Liver (tissue), 9 donors: Measurements from ENCODE around the gene ENAH. TPM values are rescaled to one million over a fixed set of nuclear protein-coding genes. Genes with fewer than 3 reads are reported as not detected.

Experiments
- DNase-seq: peaks from one replicate; pipeline ENCODE4 v3.0.0-alpha.2; 2017; ENCODE audit warnings: low spot score
- H3K27ac ChIP-seq, 2 donors: one replicate each; pipeline ENCODE4 v1.7.0; 2013; ENCODE audit warnings: inconsistent platforms in 2 of 2, low read length in 2 of 2, control low read depth in 1 of 2, low read depth in 1 of 2, mild to moderate bottlenecking in 1 of 2
- H3K27me3 ChIP-seq, 4 donors: one replicate each; pipeline versions ENCODE4 v1.6.1 to v1.7.0; 2013; ENCODE audit warnings: low read length in 3 of 4, inconsistent platforms in 1 of 4, mild to moderate bottlenecking in 1 of 4, moderate library complexity in 1 of 4; ENCODE audit not compliant: control insufficient read depth in 4 of 4, insufficient read depth in 4 of 4
- H3K36me3 ChIP-seq, 4 donors: one replicate each; pipeline versions ENCODE4 v1.6.1 to v1.7.0; 2013; ENCODE audit warnings: low read length in 3 of 4, mild to moderate bottlenecking in 3 of 4, low read depth in 1 of 4, moderate library complexity in 1 of 4; ENCODE audit not compliant: control insufficient read depth in 4 of 4, insufficient read depth in 3 of 4
- H3K4me1 ChIP-seq, 4 donors: one replicate each; pipeline versions ENCODE4 v1.6.1 to v1.7.0; 2013; ENCODE audit warnings: low read length in 3 of 4, mild to moderate bottlenecking in 3 of 4, moderate library complexity in 1 of 4; ENCODE audit not compliant: control insufficient read depth in 4 of 4, insufficient read depth in 4 of 4
- H3K4me3 ChIP-seq, 3 donors: one replicate each; pipeline versions ENCODE4 v1.6.1 to v1.7.0; 2013; ENCODE audit warnings: low read length in 3 of 3, control low read depth in 1 of 3, low read depth in 1 of 3, mild to moderate bottlenecking in 1 of 3
- H3K9ac ChIP-seq, 2 donors: one replicate each; pipeline ENCODE4 v1.7.0; 2013; ENCODE audit warnings: low read length in 2 of 2, mild to moderate bottlenecking in 2 of 2, moderate library complexity in 2 of 2, control low read depth in 1 of 2, low read depth in 1 of 2
- H3K9me3 ChIP-seq, 4 donors: one replicate each; pipeline versions ENCODE4 v1.6.1 to v1.7.0; 2013; ENCODE audit warnings: low read length in 3 of 4; ENCODE audit not compliant: control insufficient read depth in 4 of 4
- ATF3 ChIP-seq: IDR thresholded peaks from 2 replicates; pipeline ENCODE4 v1.6.1; 2016; ENCODE audit warnings: antibody characterized with exemption
- CTCF ChIP-seq: fragments of 150-350 bp; IDR thresholded peaks from 2 replicates; pipeline ENCODE4 v1.5.1; 2017; ENCODE audit warnings: improper control_type of control experiment, low read depth, low read length; ENCODE audit not compliant: missing input control
- EGR1 ChIP-seq, 2 donors: IDR thresholded peaks; 2 replicates each; pipeline ENCODE4 v1.6.1; 2016 to 2018; ENCODE audit warnings: antibody characterized with exemption in 2 of 2, low read depth in 2 of 2
- FOXA1 ChIP-seq: IDR thresholded peaks from 2 replicates; pipeline ENCODE4 v1.6.1; 2016; ENCODE audit warnings: antibody characterized with exemption
- FOXA2 ChIP-seq: IDR thresholded peaks from 2 replicates; pipeline ENCODE4 v1.6.1; 2016; ENCODE audit warnings: antibody characterized with exemption
- GABPA ChIP-seq, 2 donors: IDR thresholded peaks in 1 of 2; conservative IDR thresholded peaks in 1 of 2; 2 replicates each; pipeline ENCODE4 v1.6.1; 2016; ENCODE audit warnings: antibody characterized with exemption in 2 of 2, mild to moderate bottlenecking in 1 of 2, moderate library complexity in 1 of 2
- HNF4A ChIP-seq, 2 donors: conservative IDR thresholded peaks; 2 replicates each; pipeline ENCODE4 v1.6.1; 2016; ENCODE audit warnings: antibody characterized with exemption in 2 of 2, mild to moderate bottlenecking in 2 of 2
- HNF4G ChIP-seq: IDR thresholded peaks from 2 replicates; pipeline ENCODE4 v1.6.1; 2016; ENCODE audit warnings: antibody characterized with exemption
- JUND ChIP-seq, 2 donors: IDR thresholded peaks; 2 replicates each; pipeline ENCODE4 v1.6.1; 2016; ENCODE audit warnings: antibody characterized with exemption in 2 of 2
- MAX ChIP-seq: IDR thresholded peaks from 2 replicates; pipeline ENCODE4 v1.6.1; 2016; ENCODE audit warnings: antibody characterized with exemption
- NR2F2 ChIP-seq: IDR thresholded peaks from 2 replicates; pipeline ENCODE4 v1.6.1; 2016; ENCODE audit warnings: antibody characterized with exemption
- RAD21 ChIP-seq, 2 donors: IDR thresholded peaks; 2 replicates each; pipeline ENCODE4 v1.6.1; 2016; ENCODE audit warnings: antibody characterized with exemption in 2 of 2, mild to moderate bottlenecking in 2 of 2
- REST ChIP-seq: IDR thresholded peaks from 2 replicates; pipeline ENCODE4 v1.6.1; 2016; ENCODE audit warnings: antibody characterized with exemption, mild to moderate bottlenecking
- RXRA ChIP-seq, 2 donors: IDR thresholded peaks; 2 replicates each; pipeline ENCODE4 v1.6.1; 2017 to 2018; ENCODE audit warnings: antibody characterized with exemption in 2 of 2, mild to moderate bottlenecking in 1 of 2
- TAF1 ChIP-seq: conservative IDR thresholded peaks from 2 replicates; pipeline ENCODE4 v1.6.1; 2016; ENCODE audit warnings: antibody characterized with exemption, mild to moderate bottlenecking
- YY1 ChIP-seq: IDR thresholded peaks from 2 replicates; pipeline ENCODE4 v1.6.1; 2016; ENCODE audit warnings: antibody characterized with exemption, mild to moderate bottlenecking
- WGBS: extraction: QIAGEN DNeasy Blood & Tissue Kit; methylation state at CpG from one replicate; pipeline ENCODE4 v1.1.7; 2013; 5-methylcytosine and 5-hydroxymethylcytosine counted together
- polyA plus RNA-seq, 2 donors: library from polyadenylated mRNA; stranded (reverse) in 1 of 2; unstranded in 1 of 2; fragments of 200-250 nt in 1 of 2; fragments of >200 nt in 1 of 2; fragmentation: Nextera tagmentation in 1 of 2; extraction: Ambion mirVana in 1 of 2; gene quantifications; one replicate each; pipeline versions ENCODE4 v1.2.1 to v1.2.3, GENCODE V29; 2013 to 2015
- total RNA-seq, 2 donors: library from RNA; depleted of rRNA; stranded (reverse); fragments of >200 nt; gene quantifications; one replicate each; pipeline ENCODE4 v1.2.3, GENCODE V29; 2014
- donor health status: healthy.
- donor health status: healthy.
- donor health status: healthy.
- donor health status: healthy.
- donor health status: healthy.

The ENAH gene
- 1 to 10 TPM; 3.2 to 8.4 TPM for total RNA-seq
- polyA plus RNA-seq = 1 to 10 TPM; 2.8 to 5.9 TPM

- TF ChIP-seq FOXA2 (no peak), MAX (no peak), REST (no peak), NR2F2 (no peak), RAD21 (IDR thresholded peaks at IDR 0.05) (no peak), RXRA (IDR thresholded peaks at IDR 0.05) (no peak), HNF4A (conservative IDR thresholded peaks at IDR 0.05) (no peak), FOXA1 (no peak), ATF3 (no peak), TAF1 (no peak), JUND (IDR thresholded peaks at IDR 0.05) (no peak), CTCF (no peak), GABPA (IDR thresholded peaks at IDR 0.05 in 1 of 2, conservative IDR thresholded peaks at IDR 0.05 in 1 of 2) (no peak), HNF4G (no peak), YY1 (no peak)
- peak within 1 kb of the TSS; percentile 75 to 86 for H3K27ac ChIP-seq
- WGBS = under 1% methylated on average over 88 of the region's 90 CpGs
These were observed at the start of gene ENAH for GRCh38 chr1:225652729-225653462. ENAH (minus strand) TSS chr1:225653123; CDS start chr1:225652690, 433 bp downstream.

GRCh38 chr1:225700889-225701465, 48.1 kb upstream of the ENAH start:
- H3K27ac ChIP-seq = no peak overlapping the region
- no peaks in the 10 kb centered on the region for H3K9me3 ChIP-seq
- TF ChIP-seq EGR1 (IDR thresholded peaks at IDR 0.05; ENCODE audit: low read depth in 2 of 2) (no peak), JUND (IDR thresholded peaks at IDR 0.05) (no peak), HNF4G (no peak), RXRA (IDR thresholded peaks at IDR 0.05) (no peak), MAX (no peak), FOXA1 (no peak), FOXA2 (no peak), TAF1 (no peak), HNF4A (conservative IDR thresholded peaks at IDR 0.05) (no peak)
- H3K27me3 ChIP-seq = no peaks in the 10 kb centered on the region
- H3K4me3 ChIP-seq = no peak overlapping the region
- no peak overlapping the region for H3K9ac ChIP-seq
- WGBS = 94% methylated on average over 4 of the region's 4 CpGs
- H3K36me3 ChIP-seq = no peaks in the 10 kb centered on the region
- no peak for DNase-seq
- H3K4me1 ChIP-seq = peaks cover 1 to 4% (median 3%) of the 10 kb centered on the region in 4 donors

More at GRCh38 chr1:225652729-225653462, at the start of gene ENAH:
- H3K36me3 ChIP-seq = no peaks in the 10 kb centered on the region
- H3K4me1 ChIP-seq = peaks cover 0 to 17% (median 5%) of the 10 kb centered on the region in 4 donors
- peak within 1 kb of the TSS; percentile 71 to 88 for H3K9ac ChIP-seq
- H3K27me3 ChIP-seq = no peaks in the 10 kb centered on the region
- peak; percentile 60 for DNase-seq
- peak within 1 kb of the TSS; percentile 88 to 99 (median 90) for H3K4me3 ChIP-seq
- H3K9me3 ChIP-seq = no peaks in the 10 kb centered on the region
